GM23248 (cell line): Measurements from ENCODE around the gene CHRNB4.

Source experiments
- EZH2 ChIP-seq: fragments of 200-600 bp; sonication (generic); IDR thresholded peaks from 2 replicates; pipeline ENCODE4 v1.6.1; 2018; ENCODE audit warnings: antibody characterized with exemption, mild to moderate bottlenecking; ENCODE audit not compliant: insufficient read depth, poor library complexity, severe bottlenecking
- EZH2phosphoT487 ChIP-seq: fragments of 200-600 bp; sonication (generic); IDR thresholded peaks from 2 replicates; pipeline ENCODE4 v1.6.1; 2018; ENCODE audit warnings: antibody characterized with exemption, moderate library complexity, mild to moderate bottlenecking, low read depth; ENCODE audit not compliant: insufficient read depth

- TF ChIP-seq EZH2 (no peak), EZH2phosphoT487 (no peak)
Observed at GRCh38 chr15:78598348-78598747, 42.7 kb downstream of the CHRNB4 start.
